GM18951 (cell line): Measurements from ENCODE around the gene ZNF556.

Experiments
- POLR2A ChIP-seq: IDR thresholded peaks from 4 replicates; pipeline ENCODE4 v1.6.1; 2011; ENCODE audit warnings: mild to moderate bottlenecking; ENCODE audit not compliant: insufficient read length, insufficient read depth; ENCODE audit errors: extremely low read depth
- in situ Hi-C: fragments of 300-500 bp; cut with MboI; formaldehyde crosslinking; loops from one replicate; pipeline ENCODE4 v1.12.0; 2022; ENCODE audit warnings: low sequenced_read_pairs, mixed read lengths, inconsistent platforms; ENCODE audit not compliant: unreplicated experiment

The ZNF556 gene

DNA sequence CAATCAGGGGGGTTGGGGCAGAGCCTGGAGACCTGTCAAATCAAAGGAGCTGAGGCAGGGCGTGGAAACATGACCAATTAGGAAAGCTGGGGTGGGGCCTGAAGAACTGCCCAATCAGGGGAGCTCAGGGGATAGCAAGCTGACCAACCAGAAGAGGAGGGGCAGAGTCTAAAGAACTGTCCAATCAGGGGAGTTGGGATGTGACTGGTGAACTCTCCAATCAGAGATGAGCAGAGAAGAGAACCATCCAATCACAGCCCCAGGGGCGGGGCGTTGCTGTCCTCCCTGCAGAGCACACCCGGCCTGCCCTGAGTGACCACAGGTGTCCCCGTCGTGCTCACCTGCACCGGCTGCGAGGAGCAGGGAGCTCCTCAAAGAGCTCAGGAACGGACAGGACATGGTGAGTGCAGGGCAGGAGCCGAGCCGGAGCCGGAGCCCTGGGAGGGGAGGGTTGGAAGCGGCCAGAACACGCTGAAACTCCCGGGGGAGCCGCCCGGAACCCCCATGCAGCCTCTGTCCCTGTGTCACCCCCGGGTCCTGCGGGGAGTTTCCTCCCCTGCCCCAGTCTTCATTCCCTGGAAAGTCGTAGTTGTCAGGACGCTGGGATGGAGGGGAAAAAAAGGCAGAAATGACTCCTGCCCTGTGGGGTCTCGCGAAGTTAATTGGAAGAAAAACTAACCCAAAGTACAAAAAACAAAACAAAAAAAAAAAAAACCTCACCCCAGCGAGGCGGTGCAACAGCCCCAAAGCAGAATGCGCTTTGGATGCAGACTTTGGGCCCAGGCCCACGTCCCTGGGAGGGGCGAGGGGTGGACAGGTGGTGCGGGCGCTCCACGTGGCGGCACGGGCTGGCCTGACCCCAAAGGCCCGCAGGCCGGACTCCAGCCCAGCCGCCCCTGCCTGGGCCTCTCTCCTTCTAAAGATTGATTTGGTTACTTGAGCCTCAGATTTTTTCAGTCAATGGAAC, at the start of gene ZNF556:
TSS of gene ZNF556 (plus strand) at position 311 of the 967 bp plus-strand sequence. CDS start at position 398, 87 bp downstream.
- in situ Hi-C loops: no loop called here
- TF ChIP-seq POLR2A: no peak

DNA sequence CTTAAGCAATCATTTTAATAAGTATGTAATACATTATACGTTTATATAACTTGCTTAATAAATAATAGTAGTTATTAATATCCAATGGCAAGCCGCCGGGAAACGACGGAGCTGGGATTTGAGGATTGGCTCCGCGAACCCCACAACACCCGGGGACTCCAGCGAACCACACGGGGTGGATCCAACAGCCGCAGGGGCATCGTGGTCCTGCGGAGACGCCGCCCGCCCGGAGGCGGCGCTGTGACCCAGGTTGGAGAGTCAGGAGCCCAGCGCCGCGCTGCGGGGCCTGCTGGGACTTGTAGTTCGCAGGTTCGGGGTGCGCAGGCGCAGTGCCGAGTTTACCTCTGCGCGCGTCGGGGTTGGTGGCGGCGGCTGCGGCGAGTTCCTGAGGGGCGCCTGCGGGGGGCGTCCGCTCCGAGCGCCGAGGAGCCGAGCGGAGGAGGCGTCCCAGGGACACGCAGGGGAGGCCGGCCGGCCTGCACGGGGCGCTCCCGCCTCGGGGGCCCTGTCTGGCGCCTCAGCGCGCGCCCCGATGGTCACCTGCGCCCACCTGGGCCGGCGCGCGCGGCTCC, 47.5 kb upstream of the ZNF556 start, which contains the start of gene ZNF554:
TSS of gene ZNF554 (plus strand) at position 329 of the 572 bp plus-strand sequence. CDS start at position 533, 204 bp downstream.
- in situ Hi-C loops: no loop called here

DNA sequence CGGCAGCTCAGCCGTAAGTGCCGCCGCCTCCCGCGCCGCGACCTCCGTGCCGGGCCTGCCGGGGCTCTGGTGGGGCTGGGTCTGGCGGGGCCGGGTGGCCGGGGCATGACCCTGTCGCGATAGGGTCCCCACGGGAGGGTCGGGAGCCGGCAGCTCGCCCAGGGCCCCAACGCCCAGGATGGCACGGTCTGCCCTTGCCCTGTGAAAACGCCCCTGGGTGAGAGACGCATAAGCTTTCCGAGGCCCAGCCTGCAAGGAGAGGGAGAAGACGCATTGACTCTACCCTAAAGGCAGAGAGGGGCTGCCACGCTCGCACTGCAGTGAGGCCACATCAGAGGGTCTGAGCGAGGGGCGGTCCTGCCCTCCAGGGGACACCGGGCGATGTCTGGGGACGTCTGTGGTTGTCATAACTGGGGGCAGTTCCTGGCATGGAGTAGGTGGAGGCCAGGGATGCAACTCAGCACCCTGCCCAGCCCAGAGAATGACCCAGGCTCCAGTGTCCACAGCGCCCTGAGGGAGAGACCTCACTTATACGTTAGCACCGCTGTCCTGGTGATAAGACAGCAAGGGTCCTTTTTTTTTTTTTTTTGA, 46.9 kb upstream of the ZNF556 start:
- in situ Hi-C loops: no loop called here
- no peak for TF ChIP-seq POLR2A

More for the DNA sequence above, 47.5 kb upstream of the ZNF556 start, which contains the start of gene ZNF554:
- peak; percentile 60 for TF ChIP-seq POLR2A

DNA sequence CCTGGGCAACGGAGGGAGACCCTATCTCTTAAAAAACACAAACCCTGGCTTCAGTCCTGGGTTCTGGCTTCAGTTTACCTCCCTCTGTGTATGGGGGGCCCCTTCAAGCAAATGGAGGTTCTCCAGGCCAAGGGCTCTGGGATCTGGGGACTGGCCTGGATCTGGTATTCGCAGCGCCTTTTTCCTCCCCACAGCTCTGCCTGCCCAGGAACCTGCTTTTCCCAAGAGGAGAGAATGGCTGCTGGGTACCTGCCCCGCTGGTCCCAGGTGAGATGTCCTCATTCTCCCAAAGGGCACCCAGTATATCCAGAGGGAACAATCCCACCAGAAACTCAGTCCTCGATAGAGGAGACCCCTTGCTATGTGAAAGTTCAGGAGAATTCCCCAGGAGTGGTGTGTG, 44.3 kb upstream of the ZNF556 start:
- in situ Hi-C loops: no loop called here
- TF ChIP-seq POLR2A: no peak

DNA sequence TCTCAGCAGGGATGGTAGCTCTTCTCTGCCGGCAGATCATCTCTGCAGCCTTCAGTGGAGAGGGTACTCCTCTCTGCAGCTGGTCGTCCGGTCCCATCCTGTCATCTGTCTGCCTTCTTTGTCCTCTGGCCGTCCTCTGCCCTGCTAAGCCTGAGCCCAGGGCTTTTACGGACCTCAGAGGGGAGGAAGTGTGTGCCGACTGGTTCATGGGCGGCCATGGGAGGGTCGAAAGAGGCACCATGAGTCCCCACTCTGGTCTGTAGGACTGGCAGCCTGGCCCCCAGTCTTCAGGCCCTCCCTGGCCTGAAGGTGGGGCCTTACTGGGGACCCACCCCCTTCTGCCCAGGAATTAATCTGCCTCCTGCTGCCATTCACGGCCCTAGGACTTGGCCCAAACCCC, 43.5 kb upstream of the ZNF556 start:
- in situ Hi-C loops: no loop called here
- TF ChIP-seq POLR2A: no peak

DNA sequence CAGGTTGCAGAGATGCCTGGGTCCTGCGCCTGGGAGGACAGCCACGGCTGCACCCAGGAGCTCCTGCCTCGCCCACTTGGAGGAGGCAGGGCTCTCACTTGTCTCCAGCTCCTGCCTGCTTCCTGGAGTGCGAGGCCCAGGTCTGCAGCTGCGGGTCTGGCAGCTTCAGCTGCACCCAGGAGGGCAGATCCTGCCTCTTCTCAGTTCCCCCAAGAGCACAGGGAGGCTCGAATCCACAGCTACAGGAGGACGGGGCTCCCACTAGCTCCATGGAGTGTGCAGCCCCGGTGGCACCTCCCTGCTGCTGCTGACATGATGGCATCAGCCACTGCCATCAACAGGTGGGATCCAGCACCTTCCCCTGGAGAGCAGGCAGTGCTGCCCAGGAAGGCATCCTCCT, 43.0 kb upstream of the ZNF556 start:
- TF ChIP-seq POLR2A: no peak

DNA sequence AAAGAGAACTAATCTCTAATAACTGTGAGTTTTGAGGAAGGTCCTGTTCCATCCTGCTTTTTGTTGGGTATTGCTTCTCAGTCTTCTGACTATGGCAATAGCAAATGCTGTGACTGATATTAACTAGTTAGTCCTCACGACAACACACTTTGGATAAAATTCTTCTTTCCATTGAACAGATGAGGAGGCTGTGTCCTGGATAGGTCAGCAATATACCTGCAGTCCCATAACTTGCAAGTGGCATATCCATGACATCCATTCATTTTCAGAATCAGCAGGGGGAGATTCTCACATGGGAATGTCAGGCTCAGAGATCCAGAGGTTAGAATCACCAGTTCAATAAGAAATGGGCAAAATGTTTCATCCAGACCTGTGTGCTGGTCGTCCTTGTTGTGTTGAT, 40.1 kb upstream of the ZNF556 start:
- in situ Hi-C loops: no loop called here
- TF ChIP-seq POLR2A: no peak

More for the DNA sequence above, 43.0 kb upstream of the ZNF556 start:
- in situ Hi-C loops: no loop called here

DNA sequence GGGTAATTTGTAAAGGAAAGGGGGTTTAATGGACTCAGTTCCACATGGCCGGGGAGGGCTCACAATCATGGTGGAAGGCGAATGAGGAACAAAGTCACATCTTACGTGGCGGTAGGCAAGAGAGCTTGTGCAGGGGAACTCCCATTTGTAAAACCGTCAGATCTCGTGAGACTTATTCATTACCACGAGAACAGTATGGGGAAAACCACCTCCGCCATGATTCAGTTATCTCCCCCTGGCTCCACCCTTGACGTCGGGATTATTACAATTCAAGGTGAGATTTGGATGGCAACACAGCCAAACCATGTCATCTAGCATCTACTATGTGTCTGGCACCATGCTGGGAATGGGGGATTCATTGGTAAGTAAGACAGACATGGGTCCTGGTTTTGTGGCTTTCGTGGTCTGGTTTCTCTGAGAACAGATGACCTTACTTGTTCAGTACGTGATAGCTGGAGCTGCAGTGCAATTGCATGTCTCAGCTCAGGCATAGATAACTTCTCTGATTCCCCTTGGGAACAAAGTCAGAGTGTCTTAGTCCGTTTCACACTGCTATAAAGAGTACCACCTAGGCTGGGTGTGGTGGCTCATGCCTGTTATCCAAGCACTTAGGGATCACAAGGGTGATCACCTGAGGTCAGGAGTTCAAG, 39.2 kb upstream of the ZNF556 start:
- no peak for TF ChIP-seq POLR2A
- in situ Hi-C loops: no loop called here

DNA sequence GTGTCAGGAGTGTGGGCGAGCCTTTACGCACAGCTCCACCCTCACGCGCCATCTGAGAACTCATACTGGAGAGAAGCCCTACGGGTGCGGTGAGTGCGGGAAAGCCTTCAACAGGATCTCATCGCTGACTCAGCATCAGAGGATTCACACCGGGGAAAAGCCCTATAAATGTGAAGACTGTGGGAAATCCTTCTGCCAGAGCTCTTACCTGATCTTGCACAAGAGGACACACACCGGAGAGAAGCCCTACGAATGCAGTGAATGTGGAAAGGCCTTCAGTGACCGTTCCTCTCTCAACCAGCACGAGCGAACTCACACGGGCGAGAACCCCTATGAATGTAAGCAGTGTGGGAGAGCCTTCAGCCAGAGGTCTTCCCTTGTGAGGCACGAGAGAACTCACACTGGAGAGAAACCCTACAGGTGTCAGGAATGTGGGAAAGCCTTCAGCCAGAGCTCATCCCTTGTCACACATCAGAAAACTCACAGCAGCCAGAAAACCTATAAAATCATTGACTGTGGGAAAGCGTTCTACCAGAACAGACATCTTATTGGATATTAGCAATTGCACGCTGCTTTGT, 32.8 kb upstream of the ZNF556 start:
- no peak for TF ChIP-seq POLR2A
- in situ Hi-C loops: loop anchor here (10.0 kb wide), 1 partner anchor 80 kb away; no protein-coding TSS in a partner anchor

DNA sequence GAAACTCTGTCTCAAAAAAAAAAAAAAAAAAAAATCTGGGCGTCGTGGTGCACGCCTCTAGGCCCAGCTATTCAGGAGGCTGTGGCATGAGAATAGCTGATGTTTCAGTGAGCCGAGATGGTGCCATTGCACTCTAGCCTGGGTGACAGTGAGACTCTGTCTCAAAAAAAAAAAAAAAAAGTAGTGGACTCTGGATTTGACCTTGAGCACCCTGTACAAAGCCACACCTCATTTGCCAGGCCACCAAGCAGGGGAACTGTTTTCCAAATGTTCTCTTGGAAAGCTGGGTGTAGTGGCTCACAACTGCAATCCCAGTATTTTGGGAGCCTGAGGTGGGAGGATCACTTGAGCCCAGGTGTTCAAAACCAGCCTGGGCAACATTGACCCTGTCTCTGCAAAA, 29.7 kb upstream of the ZNF556 start:
- in situ Hi-C loops: loop anchor here (10.0 kb wide), 1 partner anchor 77 kb away; no protein-coding TSS in a partner anchor
- no peak for TF ChIP-seq POLR2A

DNA sequence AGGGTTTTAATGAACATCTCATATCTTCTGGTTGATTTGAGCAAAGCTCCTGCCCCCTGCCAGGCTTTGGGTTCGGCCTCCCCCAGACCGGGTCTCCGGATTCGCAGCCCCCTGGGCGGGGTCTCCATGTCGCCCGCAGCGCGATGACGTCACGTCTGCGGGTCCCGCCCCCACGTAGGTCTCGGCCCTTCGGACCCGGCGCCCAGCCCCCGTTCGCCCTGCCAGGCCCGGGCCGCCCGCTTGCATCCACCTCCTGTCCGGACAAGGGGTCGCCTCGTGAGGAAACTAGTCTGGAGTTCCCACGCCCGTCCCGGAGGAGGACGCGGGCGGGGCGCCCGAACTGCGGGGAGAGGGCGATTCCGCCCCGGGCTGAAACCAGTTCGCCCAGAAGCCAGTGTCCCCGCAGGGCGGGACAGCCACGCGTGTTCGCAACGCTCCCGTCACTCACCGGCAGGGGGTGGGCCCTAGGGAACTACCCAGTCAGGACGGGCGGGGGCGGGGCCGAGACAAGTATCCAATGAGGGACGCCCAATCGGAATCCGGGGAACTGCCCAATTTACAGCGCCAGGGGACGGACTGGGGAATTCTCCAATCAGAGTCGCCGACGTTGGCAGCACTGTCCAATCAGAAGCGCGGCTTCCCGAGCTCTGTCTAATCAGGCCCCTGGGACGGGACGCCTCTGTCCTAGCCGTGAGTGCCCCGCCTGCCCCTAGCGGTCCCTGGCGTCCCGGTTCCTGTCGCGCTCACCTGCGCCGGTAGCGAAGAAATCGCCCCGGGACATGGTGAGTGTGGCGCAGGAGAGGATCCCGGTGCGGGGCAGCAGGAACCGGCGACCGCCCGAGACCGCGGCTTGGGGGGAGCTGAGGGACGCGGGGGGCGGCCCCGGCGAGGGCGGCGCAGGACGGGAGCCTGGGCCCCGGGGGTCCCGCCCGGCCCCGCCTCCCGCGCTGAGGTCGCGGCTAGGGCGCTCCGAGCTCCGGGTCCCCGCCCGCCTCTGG, 26.0 kb upstream of the ZNF556 start, which contains the start of gene ZNF555:
TSS of gene ZNF555 (plus strand) at position 682 of the 998 bp plus-strand sequence. CDS start at position 780, 98 bp downstream.
- TF ChIP-seq POLR2A: peak; percentile 46
- in situ Hi-C loops: no loop called here

DNA sequence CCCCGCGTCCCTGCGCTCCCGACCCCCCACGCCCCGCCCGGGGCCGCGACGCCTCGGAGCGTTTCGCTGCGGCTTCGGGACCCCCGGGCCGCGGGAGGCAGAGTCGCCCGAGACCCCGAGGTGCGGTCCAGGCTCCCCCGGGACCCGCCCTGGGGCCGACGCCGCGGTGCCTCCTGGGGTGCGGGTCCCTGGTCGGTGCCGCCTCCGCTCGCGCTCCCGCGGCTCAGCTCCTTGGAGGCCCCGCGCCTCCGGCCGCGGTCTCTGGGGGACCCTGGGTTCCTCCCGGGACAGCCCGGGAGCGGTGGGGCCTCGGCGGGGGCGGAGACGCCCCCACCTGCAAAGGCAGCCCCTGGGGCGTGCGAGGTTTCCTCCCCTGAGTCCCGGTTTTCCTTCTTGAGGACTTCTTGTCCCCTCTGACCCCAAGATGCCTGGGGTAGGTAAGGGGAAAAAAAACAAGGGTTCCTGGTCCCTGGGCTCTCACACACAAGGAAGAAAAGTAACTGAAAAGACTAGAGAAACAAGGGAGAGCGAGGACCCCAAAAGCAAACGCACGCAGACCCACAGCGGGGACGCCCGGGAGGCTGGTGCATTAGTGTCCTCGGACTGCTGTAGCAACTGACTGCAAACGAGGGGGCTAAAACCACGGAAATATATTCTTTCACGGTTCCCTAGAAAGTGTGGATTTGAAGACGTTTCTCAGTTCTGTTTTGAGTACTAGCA, 25.1 kb upstream of the ZNF556 start:
- TF ChIP-seq POLR2A: no peak
- in situ Hi-C loops: no loop called here
